Ramos (cell line): Measurements from ENCODE around the gene SLC4A1.
"Not testable (repeated sequence)": the region's sequence is repeated elsewhere in the genome, so short reads cannot be mapped to it uniquely, and the experiment has no call there.

Experiments used
- in situ Hi-C: fragments of 300-500 bp; cut with MboI; formaldehyde crosslinking; loops from one replicate; pipeline ENCODE4 v1.14.3; 2022; ENCODE audit warnings: low sequenced_read_pairs; ENCODE audit not compliant: unreplicated experiment

The SLC4A1 gene

DNA sequence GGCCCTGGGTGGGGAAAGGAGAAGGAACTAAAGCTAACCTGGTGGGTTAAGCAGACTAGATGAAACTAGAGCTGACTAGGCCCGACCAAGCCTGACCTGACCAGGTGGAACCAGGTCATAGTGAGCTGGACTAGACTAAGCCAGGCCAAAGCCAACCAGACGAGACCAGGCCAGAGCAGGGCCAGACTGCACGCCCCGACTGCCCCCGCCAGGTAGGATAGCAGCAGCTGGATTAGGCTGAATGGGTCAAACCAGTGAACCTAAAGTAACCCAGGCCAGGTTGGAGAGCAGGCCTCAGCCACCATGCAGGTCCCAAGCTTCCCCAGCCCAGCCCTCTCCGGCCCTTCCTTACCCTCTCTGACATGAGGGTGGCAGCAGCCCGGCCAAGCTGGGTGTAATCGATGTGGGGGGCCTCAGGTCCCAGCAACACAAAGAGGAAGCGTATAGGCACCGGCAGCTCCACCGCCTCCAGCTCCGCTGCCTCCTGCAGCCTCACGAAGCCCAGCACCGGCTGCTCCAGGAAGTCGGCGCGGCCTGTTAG is 9.1 kb downstream of the SLC4A1 start:
- in situ Hi-C loops: no loop called here

DNA sequence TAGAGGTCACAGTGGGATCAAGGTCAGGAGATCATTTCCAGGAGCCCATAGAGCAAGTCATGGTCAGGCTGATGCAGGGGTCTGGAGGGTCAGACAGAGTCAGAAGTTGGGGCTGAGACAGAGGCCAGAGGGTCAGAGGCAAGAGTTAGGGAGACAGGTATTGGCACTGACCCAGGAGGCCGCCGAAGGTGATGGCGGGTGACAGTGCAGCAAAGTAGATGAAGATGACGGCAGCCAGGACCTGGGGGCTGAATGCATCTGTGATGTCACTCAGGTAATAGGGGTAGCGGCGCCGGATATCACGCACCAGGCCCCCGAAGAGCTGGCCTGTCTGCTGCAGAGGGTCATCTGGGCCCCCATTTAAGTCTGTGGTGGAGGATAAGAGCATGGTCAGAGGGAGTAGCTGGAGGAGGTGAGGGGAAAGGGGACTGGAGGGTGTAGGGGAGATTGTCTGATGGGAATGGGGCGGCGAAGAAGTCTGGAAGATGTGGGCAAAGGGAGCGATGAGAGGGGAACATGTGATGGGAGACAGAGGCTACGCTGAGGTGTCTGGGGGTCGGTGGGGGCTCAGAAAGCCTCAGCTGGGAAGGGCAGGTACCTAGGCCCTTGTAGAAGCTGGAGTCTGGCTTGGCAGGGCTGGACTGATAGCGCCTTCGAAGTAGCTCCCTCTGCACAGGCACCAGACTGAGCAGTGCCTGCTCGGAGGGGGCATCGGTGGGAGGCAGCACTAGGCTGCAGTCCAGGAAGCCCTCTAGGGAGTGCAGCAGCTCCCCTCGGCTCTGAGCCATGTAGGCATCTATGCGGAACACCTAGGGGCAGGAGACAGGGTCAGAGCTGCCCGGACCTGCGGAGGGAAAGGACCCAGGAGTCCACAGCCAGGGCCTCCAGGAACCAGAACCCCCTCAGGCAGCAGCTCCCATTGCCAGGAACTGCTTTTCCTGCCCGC is 9.8 kb downstream of the SLC4A1 start:
- in situ Hi-C loops: no loop called here

DNA sequence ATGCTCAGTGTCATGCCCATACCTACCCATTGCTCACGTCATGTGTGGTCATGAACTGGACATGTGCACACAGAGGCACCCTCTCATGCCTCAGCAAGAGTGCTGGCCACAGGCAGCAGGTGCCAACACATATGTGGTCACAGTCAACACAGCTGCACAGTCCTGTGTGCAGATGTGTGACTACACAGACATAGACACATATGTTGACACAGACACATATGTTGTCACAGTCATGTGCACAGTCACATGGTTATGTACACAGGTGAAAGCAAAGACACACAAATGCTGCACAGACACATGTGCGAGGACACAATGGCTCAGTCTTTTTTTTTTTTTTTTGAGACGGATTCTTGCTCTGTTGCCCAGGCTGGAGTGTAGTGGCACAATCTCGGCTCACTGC is 11.3 kb downstream of the SLC4A1 start:
- in situ Hi-C loops: no loop called here

DNA sequence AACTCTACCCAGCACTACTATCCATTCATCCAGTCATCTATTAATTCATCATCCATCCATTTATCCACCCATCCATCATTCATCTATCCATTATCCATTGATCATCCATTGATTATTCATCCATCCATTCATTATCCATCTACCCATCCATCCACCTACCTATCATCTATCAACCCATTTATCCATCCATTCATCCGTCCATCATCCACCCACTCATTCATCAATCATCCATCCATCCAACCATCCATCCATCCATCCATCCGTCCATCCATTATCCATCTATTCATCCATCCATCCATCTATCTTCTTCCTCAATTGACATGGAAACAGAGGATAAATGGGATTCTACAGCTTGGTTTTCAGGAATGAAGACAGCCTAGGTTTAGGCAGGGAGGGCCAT is 12.0 kb downstream of the SLC4A1 start:
- in situ Hi-C loops: no loop called here

DNA sequence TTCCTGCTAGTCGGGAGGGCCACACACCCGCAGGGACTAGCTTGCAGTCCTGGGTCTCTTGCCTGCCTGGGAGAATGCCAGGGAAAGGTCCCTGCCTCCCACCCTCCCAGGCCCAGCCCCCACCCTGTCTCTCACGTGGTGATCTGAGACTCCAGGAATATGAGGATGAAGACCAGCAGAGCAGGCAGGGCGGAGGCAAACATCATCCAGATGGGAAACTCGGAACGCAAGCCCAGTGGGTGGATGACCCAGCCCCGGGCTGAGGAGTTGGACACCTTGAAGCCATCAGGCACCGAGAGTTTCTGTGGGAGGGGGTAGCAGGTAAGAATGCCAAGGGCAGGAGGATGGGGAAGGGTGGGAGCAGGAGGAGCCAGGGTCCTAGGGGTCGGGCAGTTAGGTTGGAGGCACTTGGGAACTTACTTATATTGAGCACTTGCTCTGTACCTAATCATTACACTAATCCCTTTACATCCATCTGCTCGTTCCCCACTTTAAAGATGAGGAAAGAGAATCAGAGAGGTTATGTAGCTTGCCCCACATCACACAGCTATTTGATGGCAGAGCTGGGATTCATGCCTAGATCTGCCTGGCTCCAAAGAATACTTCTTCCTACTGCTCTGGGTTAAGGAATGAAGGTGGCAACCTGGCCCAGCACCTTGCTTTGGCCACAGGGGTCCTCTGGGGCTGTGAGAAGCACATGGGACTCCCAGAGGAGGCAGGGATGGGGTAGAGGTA is 13.4 kb downstream of the SLC4A1 start:
- in situ Hi-C loops: no loop called here

DNA sequence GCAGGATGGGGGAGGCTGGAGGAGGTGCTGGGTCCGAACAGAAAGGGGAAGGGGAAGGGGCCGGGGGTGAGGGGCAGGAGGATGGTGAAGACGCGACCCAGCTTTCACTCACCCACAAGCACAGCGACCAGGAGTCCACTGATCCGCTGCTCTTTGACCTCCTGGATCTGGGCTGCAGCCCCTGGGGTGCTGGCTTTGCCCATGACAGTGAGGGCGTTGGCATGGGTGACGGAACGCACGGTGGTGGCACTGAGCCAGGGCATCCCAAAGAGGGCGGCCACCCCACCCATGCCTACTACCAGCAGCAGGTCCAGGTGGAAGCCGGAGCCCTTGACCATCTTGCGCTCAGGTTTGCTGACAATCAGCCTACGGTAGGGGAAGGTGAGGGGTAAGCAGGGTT is 14.9 kb downstream of the SLC4A1 start:
- in situ Hi-C loops: no loop called here

DNA sequence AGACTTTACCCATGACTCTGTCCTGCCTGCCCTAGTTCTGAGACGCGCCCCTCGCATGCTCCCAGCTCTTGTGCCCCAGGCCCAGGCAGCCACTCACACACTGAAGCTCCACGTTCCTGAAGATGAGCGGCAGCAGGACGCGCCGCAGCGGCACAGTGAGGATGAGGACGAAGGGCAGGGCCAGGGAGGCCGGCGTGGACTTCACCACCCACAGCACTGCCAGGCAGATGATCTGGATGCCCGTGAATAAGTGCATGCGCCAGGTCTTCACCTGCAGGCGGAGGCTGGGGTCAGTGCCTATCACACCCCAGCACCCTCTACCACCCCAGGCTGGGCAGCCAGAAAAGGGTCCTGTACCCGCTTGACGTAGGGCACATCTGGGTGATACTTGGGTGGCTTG is 16.9 kb downstream of the SLC4A1 start:
- in situ Hi-C loops: no loop called here

DNA sequence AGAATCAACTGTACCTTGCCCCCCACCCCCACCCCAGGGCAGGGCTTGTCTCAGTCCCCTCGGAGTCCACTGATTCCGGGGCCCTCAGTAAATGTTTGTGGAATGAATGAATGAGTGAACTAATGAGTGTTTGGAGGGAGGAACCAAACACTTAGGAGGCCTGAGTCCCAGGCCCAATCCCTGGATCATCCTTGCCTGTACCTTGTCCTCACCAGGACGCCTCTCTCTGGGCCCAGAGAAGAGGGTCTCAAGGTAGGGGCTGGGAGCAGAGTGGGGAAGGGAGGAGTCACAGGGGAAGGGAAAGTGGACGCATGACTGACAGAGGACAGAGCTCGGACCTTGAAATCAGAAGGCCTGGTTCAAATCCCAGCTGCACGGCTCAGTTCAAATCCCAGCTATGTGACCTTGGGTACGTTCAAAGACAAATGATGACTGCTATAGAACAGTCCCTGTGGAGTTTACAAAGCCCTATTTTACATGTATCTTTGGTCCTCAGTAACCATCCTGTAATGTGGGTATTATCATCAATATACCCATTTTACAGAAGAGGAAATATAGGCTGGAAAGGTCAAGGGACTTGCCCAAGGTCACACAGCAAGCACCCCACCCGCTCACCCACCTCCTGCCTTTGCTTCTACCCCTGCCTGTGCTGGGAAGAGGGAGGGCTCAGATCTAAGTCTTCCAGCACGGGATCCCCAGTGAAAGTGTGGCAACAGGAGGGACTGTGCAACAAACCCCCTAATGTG is 18.3 kb downstream of the SLC4A1 start:
- in situ Hi-C loops: no loop called here

DNA sequence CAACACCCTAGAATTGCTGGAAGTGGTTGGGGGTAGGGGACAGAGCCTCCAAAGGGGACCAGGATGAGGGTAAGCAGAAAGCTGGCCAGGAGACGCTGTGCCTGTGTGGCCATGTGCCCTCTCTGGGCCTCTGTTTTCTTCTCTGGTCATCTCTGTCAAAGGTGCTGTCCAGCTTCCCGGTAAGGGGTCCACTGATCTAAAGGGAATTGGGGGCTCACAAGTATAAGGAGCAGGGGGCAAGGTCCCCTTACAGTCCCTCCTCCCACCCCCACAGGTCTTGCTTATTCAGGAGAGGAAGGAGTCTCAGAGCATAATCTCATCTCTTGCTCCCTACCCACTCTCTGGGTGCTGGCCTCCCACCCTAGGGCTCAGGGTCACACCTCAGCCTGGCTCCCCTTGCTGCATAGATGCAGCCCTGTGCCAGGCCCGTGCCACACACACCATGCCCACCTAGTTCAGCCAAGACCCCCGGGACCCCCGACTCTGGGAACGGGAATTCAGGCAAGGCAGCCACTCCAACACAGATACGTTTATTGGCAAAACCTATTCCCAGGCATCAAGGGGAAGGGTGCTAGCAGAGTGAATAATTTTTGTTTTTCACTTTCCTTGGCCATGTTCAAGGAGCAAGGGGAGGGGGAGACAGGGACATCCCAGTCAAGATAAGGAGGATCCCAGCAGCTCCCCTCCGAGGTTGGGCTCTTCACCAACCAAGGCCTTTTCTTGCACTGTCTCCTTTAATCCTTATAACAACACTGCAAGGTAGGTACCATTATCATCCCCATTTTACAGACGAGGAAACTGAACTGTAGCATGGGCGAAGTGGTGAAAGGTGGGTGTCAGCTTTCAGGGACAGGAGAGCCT is 19.8 kb downstream of the SLC4A1 start:
- in situ Hi-C loops: no loop called here

DNA sequence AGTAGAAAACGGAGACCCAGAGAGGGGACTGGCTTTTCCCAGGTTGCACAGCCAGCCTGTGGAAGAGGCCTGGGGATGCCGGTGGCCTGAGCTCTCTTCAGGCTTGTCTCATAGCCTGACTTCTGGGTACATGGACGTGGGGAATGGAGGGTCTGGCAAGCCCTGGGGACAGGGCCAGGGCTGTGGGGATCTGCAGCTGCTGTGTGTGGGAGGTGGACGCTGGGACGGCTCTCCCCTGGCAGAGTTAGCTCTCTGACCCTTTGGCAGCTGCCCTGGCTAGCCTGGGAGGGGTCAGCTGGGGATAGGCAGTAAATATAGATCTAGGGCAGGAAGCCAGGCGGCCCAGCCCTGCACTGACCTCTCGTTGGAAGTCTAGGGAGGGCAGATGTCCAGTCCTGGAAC is 20.5 kb downstream of the SLC4A1 start:
- in situ Hi-C loops: no loop called here

DNA sequence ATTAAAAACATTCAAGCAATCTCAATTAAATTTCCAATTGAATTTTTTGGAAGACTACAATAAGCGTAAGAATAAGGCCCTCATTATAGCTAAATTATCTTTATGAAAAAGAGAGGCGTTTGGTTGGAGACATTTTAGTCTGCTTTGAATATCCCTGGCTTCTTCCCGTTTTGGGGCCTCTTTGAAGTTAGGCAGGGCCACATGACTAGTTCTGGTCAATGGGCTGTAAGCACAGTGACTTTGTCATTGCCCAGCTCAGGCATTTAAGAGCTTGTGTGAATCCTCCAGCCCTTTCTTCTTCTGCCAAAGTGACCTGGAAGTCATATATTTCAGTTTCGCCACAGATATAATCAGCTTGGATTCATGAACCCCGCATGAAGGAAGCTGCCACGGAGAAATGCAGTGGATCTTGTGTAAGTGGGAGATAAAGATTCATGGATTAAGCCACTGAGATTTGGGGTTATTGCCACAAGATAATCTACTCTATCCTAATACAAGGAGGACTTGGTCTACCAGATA is 26.8 kb downstream of the SLC4A1 start:
- in situ Hi-C loops: no loop called here

DNA sequence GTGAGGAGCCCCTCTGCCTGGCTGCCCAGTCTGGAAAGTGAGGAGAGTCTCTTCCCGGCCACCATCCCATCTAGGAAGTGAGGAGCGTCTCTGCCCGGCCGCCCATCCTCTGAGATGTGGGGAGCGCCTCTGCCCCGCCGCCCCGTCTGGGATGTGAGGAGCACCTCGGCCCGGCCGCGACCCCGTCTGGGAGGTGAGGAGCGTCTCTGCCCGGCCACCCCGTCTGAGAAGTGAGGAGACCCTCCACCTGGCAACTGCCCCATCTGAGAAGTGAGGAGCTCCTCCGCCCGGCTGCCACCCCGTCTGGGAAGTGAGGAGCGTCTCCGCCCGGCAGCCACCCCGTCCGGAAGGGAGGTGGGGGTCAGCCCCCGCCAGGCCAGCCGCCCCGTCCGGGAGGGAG is 30.0 kb downstream of the SLC4A1 start:
- in situ Hi-C loops: not testable (repeated sequence)

DNA sequence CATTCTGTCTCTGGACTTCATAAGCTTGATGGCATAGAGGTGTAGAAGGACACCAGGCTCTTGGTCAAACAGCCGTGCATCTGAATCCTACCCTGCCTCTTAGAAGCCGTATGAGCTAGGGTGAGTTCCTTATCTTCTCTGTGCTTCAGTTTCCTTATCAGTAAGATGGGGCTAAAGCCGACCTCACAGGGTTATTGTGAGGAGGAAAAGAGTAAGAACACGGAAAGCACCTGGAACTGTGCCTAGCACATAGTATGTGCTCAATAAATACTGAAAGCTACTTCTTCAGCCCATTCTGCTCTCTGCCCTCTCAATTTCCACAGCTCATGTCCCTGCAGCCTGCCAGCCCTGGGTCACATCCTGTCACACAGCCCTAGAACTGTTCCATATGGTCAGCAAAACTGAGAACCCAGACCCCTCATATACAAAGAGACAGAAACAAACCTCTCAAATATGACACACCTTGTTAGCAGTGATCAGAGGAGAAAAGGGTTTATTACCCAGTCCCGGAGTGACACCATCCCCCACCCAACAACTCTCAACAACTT is 31.4 kb downstream of the SLC4A1 start:
- in situ Hi-C loops: no loop called here

DNA sequence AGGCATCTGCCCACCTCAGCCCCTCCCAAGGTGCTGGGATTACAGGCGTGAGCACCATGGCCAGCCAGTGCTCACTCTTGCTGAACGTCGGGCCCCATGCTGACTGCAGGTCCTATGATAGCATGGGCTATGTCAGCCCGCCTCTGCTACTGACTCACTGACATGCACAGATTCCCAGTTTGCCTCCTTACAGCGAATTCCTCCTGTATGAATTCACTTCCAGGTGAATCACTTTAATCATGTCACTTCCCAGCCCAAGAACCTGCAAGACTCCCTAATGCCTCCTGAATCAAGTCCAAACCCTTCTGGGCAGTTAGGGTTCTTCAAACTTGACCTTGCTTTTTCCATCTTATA is 32.4 kb downstream of the SLC4A1 start:
- in situ Hi-C loops: no loop called here

DNA sequence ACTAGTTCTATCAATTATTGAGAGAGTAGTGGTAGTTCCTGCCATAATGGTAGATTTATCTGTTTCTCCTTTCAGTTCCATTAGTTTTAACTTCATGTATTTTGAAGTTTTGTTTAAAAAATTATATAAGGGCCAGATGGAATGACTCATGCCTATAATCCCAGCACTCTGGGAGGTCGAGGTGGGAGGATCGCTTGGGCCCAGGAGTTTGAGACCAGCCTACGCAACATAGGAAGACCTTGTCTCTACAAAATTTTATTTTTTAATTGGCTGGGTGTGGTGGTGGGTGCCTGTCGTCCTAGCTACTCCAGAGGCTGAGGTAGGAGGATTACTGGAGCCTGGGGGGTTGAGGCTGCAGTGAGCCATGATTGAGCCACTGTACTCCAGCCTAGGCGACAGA is 34.4 kb downstream of the SLC4A1 start:
- in situ Hi-C loops: no loop called here

DNA sequence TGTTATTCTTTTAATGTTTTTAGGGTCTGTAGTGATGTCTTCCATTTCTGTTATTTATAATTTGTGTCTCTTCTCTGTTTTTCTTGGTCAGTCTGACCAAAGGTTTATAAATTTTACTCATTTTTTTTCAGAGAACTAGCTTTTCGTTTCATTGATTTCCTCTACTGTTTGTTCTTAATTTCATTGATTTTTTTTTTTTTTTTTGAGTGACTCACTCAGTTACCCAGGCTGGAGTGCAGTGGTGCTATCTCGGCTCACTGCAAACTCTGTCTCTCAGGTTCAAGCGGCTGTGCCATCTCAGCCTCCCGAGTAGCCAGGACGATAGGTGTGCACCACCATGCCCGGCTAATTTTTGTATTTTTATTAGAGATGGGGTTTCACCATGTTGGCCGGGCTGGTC is 35.9 kb downstream of the SLC4A1 start:
- in situ Hi-C loops: no loop called here

DNA sequence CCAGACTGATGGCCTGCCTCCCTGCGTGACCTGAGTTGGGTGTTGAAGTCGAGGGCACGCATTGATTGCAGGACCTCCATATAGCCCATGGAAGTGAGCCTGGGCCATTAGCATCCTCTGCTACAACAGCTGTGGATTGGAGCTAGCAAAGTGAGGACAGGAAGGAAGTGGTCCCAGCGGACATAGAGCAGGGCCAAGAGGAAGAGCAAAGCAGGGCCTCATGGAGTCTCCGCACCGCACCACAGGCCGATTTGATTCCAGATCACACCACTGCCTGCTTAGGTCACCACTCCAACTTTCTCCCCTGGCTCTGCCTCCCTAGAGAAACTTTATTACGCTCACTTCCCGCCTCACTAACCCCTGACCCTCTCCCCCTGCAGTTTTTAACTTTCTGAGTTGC is 37.8 kb downstream of the SLC4A1 start:
- in situ Hi-C loops: no loop called here

DNA sequence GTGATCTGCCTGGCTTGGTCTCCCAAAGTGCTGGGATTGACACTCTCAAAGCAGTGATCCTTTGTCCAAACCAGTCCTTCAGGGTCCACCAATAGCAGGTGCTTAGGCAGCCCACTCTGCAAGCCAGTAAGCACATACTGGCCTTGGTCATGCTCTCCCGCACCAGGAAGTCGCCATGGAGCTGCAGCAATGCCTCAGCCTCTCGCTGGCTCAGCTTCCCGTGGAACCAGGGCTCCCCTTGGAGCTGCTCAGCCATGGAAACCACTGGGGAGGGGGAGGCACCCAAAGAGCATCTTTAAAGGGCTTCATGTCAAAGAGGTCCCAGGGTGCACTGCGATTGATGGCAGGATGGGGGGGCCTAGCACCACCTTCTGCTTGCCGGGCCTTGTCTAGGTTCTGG is 38.8 kb downstream of the SLC4A1 start:
- in situ Hi-C loops: no loop called here

DNA sequence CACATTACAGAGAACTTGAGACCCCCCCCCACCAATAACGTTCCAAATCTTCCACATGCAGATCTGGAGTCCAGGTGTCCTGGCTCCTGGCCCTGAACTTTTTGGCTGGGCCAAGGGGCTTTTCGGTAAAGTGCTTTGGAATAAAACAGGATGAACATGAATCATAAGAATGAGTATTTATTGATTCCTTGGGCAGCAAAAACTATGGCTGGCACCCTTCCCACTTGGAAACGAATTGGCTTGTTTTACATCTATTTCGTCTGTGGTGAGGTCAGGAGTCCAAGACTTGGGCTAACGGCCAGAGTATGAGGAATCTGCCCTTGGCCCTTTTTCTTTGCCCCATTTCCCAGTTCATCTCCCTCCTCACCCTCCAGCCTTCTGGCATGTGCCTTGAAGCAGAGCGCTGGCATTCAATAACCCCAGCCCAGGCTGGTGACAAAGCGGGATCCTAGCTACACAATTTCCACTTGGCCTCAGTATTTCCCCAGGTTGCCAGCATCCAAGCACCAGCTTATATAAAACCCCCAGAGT is 44.3 kb downstream of the SLC4A1 start:
- in situ Hi-C loops: no loop called here
